Astrocyte (in vitro differentiated cells and primary cell): ENCODE measurements around the gene OR10G4.

ENCODE experiments used
- CTCF ChIP-seq: IDR thresholded peaks from 2 replicates; pipeline ENCODE4 v1.5.1; 2011; ENCODE audit warnings: low read depth, mild to moderate bottlenecking, inconsistent platforms, low read length, moderate library complexity; ENCODE audit not compliant: insufficient read depth
- EZH2 ChIP-seq: IDR thresholded peaks from 2 replicates; pipeline ENCODE4 v1.6.1; 2012; ENCODE audit warnings: mild to moderate bottlenecking, low read length, inconsistent platforms; ENCODE audit not compliant: insufficient read depth

- TF ChIP-seq CTCF (no peak), EZH2 (no peak)
These were observed 38.0 kb downstream of the OR10G4 start for GRCh38 chr11:124050748-124051147.
